ENCODE data around the gene LRRC73. TPM values are rescaled to one million over a fixed set of nuclear protein-coding genes. Genes with fewer than 3 reads are reported as not detected.

The LRRC73 gene
- total and polyA plus RNA-seq, 9 of the 15 experiments (the other 6 are each of a cell fraction or from before 2014, with no cell fraction given) = 0.07 to 0.55 (median 0.16) TPM; not detected in 3

DNA sequence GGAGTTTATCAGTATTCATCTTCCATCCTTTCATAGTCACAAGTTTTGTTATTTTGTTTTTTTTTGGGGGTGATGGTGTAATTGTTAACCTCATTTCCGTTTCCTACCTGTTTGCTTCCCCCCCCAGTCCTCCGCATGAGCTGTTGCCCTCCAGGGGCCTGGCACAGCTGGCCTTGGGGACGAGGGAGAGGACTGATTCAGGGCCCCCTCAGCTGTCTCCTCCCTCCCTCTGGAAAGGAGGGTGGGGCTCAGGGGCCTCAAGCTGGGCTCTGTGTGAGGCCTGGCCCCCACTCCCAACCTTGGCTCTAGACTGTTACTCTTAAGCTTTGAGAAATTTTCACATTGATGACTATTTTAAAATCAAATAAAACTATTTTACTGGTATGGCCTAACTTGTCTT is 4.0 kb downstream of the LRRC73 start:
- FAIRE-seq (peak; percentile 26), DNase-seq (ENCODE audit: extremely low read depth in 1 of 4, low spot score in 3 of 4) (no peak), ATAC-seq (no peak)
- Histone ChIP-seq H3K4me3 (no peak overlapping the region), H3K27me3 (ENCODE audit: control insufficient read depth in 2 of 2, insufficient read depth in 2 of 2, low read length in 2 of 2) (peaks cover 0 to 6% of the 10 kb centered on the region in 2 experiments; a peak in 2 of 5 replicates), H3K4me2 (ENCODE audit: insufficient read depth, low read length) (no peak overlapping the region), H3K79me2 (ENCODE audit: control insufficient read depth, insufficient read depth, low read length) (no peaks in the 10 kb centered on the region), H3K9me3 (replicated peaks; ENCODE audit: control insufficient read depth, insufficient read depth, low read depth, low read length) (no peaks in the 10 kb centered on the region), H3K36me3 (ENCODE audit: control insufficient read depth, insufficient read depth, low read length) (peaks cover 51% of the 10 kb centered on the region; the same call in 2 of the 3 replicates), H3K9ac (ENCODE audit: insufficient read depth in 1 of 2, low read depth in 2 of 2, low read length in 2 of 2) (no peak overlapping the region), H3K9me1 (ENCODE audit: control insufficient read depth, insufficient read depth, low read length) (peaks cover 4% of the 10 kb centered on the region), H3K4me1 (replicated peaks in 1 of 2; ENCODE audit: control insufficient read depth in 2 of 2, insufficient read depth in 2 of 2, low read length in 2 of 2) (peaks cover 10 to 45% of the 10 kb centered on the region in 2 experiments; a peak in 4 of 5 replicates), H3K27ac (ENCODE audit: extremely low read depth, low read depth, low read length) (no peak overlapping the region), H4K20me1 (replicated peaks; ENCODE audit: control insufficient read depth, insufficient read depth, low read length) (peaks cover 12% of the 10 kb centered on the region; the same call in 1 of the 2 replicates), H2AFZ (ENCODE audit: low read depth, low read length) (no peak overlapping the region)
- no TSS peak for BruUV-seq (replicated peaks)
- ChIA-PET POLR2A (interaction anchor here (0.7 to 6.2 kb wide), 9 partner anchors 9 to 243 kb away, joined by 3 to 54 read pairs (median 4); partner anchors contain the start of genes POLR1C and YIPF3), CTCF (ENCODE audit: low intra/inter-chr PET ratio) (interaction anchor here (1.0 to 1.7 kb wide), 4 partner anchors 51 to 255 kb away, joined by 3 to 6 read pairs (median 4); partner anchors contain the start of gene DLK2)
- in situ Hi-C loops (cut with MboI) = no loop called here
- WGBS (ENCODE audit: insufficient coverage, low coverage, missing lambda C conversion rate) = 65% methylated on average over 3 of the region's 3 CpGs
- intact Hi-C loops (cut with micrococcal nuclease) = loop anchor here (1.0 to 2.0 kb wide), 3 partner anchors 51 to 605 kb away; partner anchors contain the start of gene DLK2
- TF ChIP-seq RBM17 (IDR thresholded peaks at IDR 0.05; ENCODE audit: borderline replicate concordance, low read depth, low read length) = no peak
- TF ChIP-seq TFAM (CRISPR knock-in tag; conservative IDR thresholded peaks at IDR 0.05) = no peak
- no peak for TF ChIP-seq NCOR1 (IDR thresholded peaks at IDR 0.05)
- TF ChIP-seq ETV6 (IDR thresholded peaks at IDR 0.05; ENCODE audit: borderline replicate concordance in 1 of 2, low read depth in 2 of 2, low read length in 1 of 2) = no peak
- TF ChIP-seq ETV6 (CRISPR knock-in tag; IDR thresholded peaks at IDR 0.05; ENCODE audit: borderline replicate concordance) = no peak
- TF ChIP-seq, protein P1, sequence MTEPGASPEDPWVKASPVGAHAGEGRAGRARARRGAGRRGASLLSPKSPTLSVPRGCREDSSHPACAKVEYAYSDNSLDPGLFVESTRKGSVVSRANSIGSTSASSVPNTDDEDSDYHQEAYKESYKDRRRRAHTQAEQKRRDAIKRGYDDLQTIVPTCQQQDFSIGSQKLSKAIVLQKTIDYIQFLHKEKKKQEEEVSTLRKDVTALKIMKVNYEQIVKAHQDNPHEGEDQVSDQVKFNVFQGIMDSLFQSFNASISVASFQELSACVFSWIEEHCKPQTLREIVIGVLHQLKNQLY (CRISPR knock-in tag; conservative IDR thresholded peaks at IDR 0.05) = no peak
- TF ChIP-seq SP2 (IDR thresholded peaks at IDR 0.05; ENCODE audit: extremely low read depth, low read depth, low read length, poor library complexity, severe bottlenecking) = no peak
- TF ChIP-seq, protein P2, sequence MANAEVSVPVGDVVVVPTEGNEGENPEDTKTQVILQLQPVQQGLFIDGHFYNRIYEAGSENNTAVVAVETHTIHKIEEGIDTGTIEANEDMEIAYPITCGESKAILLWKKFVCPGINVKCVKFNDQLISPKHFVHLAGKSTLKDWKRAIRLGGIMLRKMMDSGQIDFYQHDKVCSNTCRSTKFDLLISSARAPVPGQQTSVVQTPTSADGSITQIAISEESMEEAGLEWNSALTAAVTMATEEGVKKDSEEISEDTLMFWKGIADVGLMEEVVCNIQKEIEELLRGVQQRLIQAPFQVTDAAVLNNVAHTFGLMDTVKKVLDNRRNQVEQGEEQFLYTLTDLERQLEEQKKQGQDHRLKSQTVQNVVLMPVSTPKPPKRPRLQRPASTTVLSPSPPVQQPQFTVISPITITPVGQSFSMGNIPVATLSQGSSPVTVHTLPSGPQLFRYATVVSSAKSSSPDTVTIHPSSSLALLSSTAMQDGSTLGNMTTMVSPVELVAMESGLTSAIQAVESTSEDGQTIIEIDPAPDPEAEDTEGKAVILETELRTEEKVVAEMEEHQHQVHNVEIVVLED (CRISPR knock-in tag; IDR thresholded peaks at IDR 0.05) = no peak
- no peak for TF ChIP-seq NCOA2 (IDR thresholded peaks at IDR 0.05; ENCODE audit: partially characterized antibody in 2 of 2)
- TF ChIP-seq KLF13 (tag; IDR thresholded peaks at IDR 0.05; ENCODE audit: borderline replicate concordance, low read depth) = no peak
- TF ChIP-seq, protein P3, sequence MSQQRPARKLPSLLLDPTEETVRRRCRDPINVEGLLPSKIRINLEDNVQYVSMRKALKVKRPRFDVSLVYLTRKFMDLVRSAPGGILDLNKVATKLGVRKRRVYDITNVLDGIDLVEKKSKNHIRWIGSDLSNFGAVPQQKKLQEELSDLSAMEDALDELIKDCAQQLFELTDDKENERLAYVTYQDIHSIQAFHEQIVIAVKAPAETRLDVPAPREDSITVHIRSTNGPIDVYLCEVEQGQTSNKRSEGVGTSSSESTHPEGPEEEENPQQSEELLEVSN (IDR thresholded peaks at IDR 0.05; ENCODE audit: borderline replicate concordance in 1 of 2, extremely low read depth in 1 of 2, insufficient read depth in 1 of 2, insufficient read length in 1 of 2, low read depth in 1 of 2, low read length in 1 of 2, poor library complexity in 1 of 2, severe bottlenecking in 1 of 2) = no peak
- TF ChIP-seq, protein P4, sequence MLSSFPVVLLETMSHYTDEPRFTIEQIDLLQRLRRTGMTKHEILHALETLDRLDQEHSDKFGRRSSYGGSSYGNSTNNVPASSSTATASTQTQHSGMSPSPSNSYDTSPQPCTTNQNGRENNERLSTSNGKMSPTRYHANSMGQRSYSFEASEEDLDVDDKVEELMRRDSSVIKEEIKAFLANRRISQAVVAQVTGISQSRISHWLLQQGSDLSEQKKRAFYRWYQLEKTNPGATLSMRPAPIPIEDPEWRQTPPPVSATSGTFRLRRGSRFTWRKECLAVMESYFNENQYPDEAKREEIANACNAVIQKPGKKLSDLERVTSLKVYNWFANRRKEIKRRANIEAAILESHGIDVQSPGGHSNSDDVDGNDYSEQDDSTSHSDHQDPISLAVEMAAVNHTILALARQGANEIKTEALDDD (IDR thresholded peaks at IDR 0.05) = no peak
- TF ChIP-seq, protein P5, sequence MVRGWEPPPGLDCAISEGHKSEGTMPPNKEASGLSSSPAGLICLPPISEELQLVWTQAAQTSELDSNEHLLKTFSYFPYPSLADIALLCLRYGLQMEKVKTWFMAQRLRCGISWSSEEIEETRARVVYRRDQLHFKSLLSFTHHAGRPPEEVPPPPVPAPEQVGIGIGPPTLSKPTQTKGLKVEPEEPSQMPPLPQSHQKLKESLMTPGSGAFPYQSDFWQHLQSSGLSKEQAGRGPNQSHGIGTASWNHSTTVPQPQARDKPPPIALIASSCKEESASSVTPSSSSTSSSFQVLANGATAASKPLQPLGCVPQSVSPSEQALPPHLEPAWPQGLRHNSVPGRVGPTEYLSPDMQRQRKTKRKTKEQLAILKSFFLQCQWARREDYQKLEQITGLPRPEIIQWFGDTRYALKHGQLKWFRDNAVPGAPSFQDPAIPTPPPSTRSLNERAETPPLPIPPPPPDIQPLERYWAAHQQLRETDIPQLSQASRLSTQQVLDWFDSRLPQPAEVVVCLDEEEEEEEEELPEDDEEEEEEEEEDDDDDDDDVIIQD (CRISPR knock-in tag; IDR thresholded peaks at IDR 0.05) = no peak
- no peak for TF ChIP-seq SLC30A9 (CRISPR knock-in tag; IDR thresholded peaks at IDR 0.05)
- no peak for TF ChIP-seq BMI1 (IDR thresholded peaks at IDR 0.05; ENCODE audit: low read length)

Data from K562 (cell line).